Medulla oblongata (tissue), 1 donor: Measurements from ENCODE around the gene IFITM5.
"Not testable (repeated sequence)": the region's sequence is repeated elsewhere in the genome, so short reads cannot be mapped to it uniquely, and the experiment has no call there.

Source experiments
- DNase-seq: peaks from one replicate; pipeline ENCODE4 v3.0.0-alpha.2; 2015; ENCODE audit errors: extremely low spot score

Gene IFITM5

GRCh38 chr11:312092-312816 is 12.9 kb upstream of the IFITM5 start:
- DNase-seq = no peak

- DNase-seq = not testable (repeated sequence)
Measured at GRCh38 chr11:311013-311748, 11.9 kb upstream of the IFITM5 start.

GRCh38 chr11:309979-310572 is 10.8 kb upstream of the IFITM5 start:
- not testable (repeated sequence) for DNase-seq

- not testable (repeated sequence) for DNase-seq
Measured at GRCh38 chr11:308740-309665, 9.7 kb upstream of the IFITM5 start.

- DNase-seq = peak; percentile 67
Measured at GRCh38 chr11:307766-308708, 8.7 kb upstream of the IFITM5 start, which contains the start of gene IFITM2. IFITM2 (plus strand) TSS chr11:307816; CDS start chr11:308193, 377 bp downstream.

- DNase-seq = no peak
Measured at GRCh38 chr11:306645-307371, 7.5 kb upstream of the IFITM5 start.

GRCh38 chr11:305844-306211 is 6.5 kb upstream of the IFITM5 start:
- no peak for DNase-seq

GRCh38 chr11:304915-305843 is 5.9 kb upstream of the IFITM5 start:
- DNase-seq = peak; percentile 69

- DNase-seq = no peak
Measured at GRCh38 chr11:304061-304506, 4.8 kb upstream of the IFITM5 start.

- no peak for DNase-seq
Measured at GRCh38 chr11:303363-303762, 4.0 kb upstream of the IFITM5 start.

GRCh38 chr11:299951-300735 is 817 bp upstream of the IFITM5 start:
- no peak for DNase-seq

- DNase-seq = no peak
Measured at GRCh38 chr11:298406-299065, 790 bp downstream of the IFITM5 start.

GRCh38 chr11:297586-298405 is 1.5 kb downstream of the IFITM5 start:
- DNase-seq = no peak

GRCh38 chr11:297051-297585 is 2.2 kb downstream of the IFITM5 start:
- DNase-seq = no peak

- no peak for DNase-seq
Measured at GRCh38 chr11:296171-297050, 2.9 kb downstream of the IFITM5 start.
